ENCODE data around the gene VSIG2.

- no peak for TF ChIP-seq TSHZ2 (CRISPR knock-in tag; IDR thresholded peaks at IDR 0.05)
- TF ChIP-seq GLIS3 (CRISPR knock-in tag; IDR thresholded peaks at IDR 0.05), result no peak
These were observed 4.1 kb upstream of the VSIG2 start for GRCh38 chr11:124756033-124756752.
